ENCODE data around the gene SPRR2A.
"Not testable (repeated sequence)": the region's sequence is repeated elsewhere in the genome, so short reads cannot be mapped to it uniquely, and the experiment has no call there.

SPRR2A gene

DNA sequence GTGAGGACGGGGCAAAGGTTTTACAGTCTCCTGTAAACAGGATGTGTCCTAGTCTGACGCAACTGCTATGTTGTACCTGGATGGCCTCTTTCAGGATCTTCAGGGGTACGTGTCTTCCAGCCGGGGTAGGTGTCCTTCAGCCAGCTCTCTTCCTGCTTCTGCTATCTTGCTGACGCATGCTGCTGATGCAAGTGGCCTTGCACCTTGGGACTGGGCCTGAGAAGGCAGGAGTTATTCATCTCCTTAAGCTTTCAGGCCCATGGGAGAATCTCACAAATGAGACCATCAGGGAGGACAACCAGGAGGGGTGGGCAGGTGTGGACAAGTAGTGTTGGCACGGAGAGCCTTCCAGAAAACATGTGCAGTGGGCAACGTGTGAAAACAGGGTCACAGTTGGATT is 34.2 kb downstream of the SPRR2A start:
- no peak for FAIRE-seq

DNA sequence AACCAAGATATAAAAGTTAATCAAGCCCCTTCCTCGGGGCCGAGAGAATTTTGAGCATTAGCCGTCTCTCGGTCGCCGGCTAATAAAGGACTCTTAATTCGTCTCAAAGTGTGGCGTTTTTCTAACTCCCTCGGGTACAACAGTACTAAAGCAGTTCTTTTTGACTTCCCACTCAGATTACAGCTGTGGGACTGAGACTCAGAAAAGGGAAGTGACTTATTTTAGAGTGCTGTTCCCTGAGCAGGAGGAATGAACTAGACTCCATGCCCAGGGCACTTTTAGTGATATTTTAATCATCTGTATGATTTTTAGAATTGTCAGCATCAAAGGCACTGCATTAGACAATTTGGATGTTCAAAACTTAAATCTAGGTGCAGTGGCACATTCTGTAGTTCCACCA is 35.0 kb downstream of the SPRR2A start:
- FAIRE-seq: not testable (repeated sequence)

DNA sequence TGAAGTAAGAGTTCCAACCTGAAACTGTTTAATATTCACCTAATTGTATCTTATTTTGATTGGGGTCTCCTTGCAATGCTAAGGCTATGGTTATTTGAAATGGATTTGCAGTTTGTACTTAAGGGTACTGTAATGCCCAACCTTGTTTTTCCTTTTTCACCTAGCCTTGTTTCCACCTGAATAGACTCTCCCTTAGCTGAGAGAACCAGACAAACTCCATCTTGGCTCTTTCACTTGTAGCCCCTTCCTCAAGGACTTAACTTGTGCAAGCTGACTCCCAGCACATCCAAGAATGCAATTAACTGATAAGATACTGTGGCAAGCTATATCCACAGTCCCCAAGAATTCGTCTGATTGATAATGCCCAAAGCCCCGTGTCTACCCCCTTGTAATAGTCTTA is 35.5 kb downstream of the SPRR2A start:
- FAIRE-seq: not testable (repeated sequence)

DNA sequence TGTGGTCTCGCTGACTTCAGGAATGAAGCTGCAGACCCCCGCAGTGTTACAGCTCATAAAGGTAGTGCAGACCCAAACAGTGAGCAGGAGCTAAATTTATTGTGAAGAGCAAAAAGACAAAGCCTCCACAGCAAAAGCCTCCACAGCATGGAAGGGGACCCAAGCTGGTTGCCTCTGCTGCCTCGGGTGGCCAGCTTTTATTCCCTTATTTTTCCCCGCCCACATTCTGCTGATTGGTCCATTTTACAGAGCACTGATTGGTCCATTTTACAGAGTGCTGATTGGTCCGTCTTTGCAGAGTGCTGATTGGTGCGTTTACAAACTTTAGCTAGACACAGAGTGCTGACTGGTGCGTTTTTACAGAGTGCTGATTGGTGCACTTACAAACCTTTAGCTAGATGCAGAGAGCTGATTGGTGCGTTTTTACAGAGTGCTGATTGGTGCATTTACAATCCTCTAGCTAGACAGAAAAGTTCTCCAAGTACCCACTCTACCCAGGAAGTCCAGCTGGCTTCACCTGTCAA is 46.0 kb downstream of the SPRR2A start:
- FAIRE-seq: not testable (repeated sequence)
